NCI-H187 treated with DMSO at 0.1 percent for 48 hours (cell line): ENCODE measurements around the gene DHTKD1.
"Not testable (repeated sequence)": the region's sequence is repeated elsewhere in the genome, so short reads cannot be mapped to it uniquely, and the experiment has no call there.

Experiments
- DNase-seq: peaks from one replicate; lab custom pipeline; 2025; lab: John Stamatoyannopoulos, UW

Gene DHTKD1

GRCh38 chr10:12150163-12150562 lies 81.4 kb downstream of the DHTKD1 start:
- no peak for DNase-seq

GRCh38 chr10:12154516-12154915 lies 85.8 kb downstream of the DHTKD1 start:
- DNase-seq, result no peak

DNA sequence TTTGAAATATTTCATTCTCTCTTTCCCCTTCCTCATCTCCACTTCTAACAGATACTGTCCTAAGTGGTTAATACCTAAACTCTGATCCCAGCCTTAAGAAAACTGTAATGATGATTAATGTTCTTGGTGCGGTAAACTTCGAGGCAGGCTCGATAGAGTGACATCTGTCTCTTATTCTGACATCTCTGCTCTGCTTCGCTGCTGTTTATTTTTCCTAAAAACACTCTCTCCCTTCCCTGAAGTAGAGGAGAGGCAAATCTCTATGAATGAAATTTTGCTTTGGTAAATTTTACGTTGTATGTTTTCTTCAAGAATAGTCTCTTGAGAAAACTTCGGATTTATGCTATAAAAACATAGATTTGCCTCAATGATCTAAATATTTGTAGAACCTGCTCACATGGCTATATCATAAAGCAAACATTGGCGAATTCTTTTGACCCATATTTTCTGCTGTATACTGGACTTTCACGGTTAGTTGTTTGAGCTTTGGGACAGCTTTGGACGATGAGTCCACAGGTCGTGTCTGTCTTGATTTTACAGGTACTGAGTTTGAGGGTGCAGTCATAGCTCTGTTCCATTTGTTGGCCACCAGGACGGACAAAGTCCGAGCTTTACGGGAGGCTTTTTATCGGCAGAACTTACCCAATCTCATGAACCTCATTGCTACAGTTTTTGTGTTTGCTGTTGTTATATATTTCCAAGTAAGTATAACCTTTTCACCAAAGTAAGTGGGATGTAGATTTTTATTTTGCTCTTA lies 87.8 kb downstream of the DHTKD1 start:
- DNase-seq, result no peak

DNA sequence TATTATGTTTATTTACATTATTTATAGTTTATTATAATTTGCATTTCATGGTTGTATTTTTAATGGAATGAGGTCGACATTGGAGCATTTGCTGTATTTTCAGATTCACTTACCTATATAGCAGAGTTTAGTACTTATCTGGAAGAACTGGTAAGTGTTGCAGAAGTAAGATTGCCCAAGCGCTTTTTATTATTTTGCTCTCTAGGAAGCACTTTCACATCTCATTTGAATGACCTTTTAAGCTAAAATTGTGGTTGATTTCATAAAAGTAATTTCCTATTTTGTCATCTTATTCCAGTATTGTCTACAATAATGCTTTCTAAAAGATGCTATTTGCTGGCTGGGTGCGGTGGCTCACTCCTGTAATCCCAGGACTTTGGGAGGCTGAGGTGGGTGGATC lies 89.4 kb downstream of the DHTKD1 start:
- DNase-seq, result no peak

- DNase-seq, result no peak
These were observed 91.9 kb downstream of the DHTKD1 start for GRCh38 chr10:12160664-12161063.

DNA sequence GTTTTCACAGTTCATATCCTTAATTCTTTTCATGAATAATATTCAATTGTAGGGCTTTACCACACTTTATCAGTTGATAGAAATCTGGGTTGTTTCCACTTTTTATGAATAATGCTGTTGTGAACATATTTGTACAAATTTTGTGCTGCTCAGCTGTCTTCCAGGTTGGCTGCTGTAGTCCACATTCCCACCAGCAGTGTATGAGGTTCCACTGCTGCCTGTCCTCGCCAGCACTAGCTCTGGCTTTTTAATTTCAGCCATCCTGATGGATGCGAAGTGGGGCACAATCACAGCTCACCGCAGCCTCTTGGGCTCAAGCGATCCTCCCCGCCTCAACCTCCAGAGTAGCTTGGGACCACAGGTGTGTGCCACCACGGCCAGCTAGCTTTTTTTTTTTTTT lies 94.2 kb downstream of the DHTKD1 start:
- DNase-seq, result no peak

GRCh38 chr10:12164085-12164484 lies 95.3 kb downstream of the DHTKD1 start:
- DNase-seq, result no peak

DNA sequence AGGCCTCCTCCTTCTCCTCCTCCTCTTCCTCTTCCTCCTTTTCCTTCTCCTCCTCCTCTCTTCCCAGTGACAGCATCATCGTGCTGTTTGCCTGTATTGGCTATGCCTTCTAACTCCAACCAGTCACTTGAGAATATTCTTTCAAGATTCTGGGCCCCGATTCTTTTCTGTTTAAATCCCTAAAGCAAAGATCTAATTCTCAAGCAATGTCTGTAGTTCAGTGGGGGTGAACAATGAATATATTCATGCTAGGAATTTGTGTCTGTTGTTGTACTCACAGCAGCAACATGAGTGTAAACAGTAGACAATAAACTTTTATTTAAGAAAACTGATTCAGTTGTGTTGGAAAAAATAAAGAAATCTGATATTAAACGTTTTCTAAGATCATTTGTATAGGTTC lies 96.3 kb downstream of the DHTKD1 start:
- DNase-seq, result no peak

- DNase-seq, result no peak
These were observed 97.4 kb downstream of the DHTKD1 start for GRCh38 chr10:12165999-12166775.

DNA sequence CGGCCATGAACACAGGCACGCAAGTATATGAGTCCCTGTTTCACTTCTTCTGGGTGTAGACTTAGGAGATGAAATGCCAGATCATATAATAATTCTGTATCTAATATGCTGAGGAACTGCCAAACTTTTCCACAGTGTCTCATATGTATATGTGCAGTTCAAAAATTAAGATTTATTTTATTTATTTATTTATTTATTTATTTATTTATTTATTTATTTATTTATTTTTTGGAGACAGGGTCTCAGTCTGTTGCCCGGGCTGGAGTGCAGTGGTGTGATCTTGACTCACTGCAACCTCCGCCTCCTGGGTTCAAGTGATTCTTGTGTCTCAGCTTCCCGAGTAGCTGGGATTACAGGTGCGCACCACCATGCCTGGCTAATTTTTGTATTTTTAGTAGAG lies 102.8 kb downstream of the DHTKD1 start:
- not testable (repeated sequence) for DNase-seq
